ENCODE measurements around the gene RALGDS.

DNA sequence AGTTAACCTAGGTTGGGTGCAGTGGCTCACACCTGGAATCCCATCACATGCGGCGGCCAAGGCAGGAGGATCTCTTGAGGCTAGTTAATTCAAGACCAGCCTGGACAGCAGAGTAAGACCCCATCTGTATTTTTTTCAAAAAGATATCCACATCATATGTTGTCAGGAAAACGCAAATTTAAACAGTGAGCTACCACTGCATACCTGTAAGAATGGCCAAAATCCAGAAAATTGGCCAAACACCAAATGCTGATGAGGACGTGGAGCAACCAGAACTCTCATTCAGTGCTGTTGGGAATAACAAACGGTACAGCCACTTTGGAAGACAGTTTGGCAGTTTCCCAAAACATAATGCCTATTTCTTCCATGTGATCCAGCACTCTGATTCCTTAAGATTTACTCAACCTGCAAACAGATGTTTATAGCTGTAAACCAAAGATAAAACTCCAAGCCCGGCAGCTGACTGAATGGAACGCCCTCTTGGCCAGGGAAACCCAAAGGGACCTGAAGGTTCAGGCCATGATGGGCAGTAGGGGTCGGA is 46.9 kb downstream of the RALGDS start:
- TF ChIP-seq, protein P1, sequence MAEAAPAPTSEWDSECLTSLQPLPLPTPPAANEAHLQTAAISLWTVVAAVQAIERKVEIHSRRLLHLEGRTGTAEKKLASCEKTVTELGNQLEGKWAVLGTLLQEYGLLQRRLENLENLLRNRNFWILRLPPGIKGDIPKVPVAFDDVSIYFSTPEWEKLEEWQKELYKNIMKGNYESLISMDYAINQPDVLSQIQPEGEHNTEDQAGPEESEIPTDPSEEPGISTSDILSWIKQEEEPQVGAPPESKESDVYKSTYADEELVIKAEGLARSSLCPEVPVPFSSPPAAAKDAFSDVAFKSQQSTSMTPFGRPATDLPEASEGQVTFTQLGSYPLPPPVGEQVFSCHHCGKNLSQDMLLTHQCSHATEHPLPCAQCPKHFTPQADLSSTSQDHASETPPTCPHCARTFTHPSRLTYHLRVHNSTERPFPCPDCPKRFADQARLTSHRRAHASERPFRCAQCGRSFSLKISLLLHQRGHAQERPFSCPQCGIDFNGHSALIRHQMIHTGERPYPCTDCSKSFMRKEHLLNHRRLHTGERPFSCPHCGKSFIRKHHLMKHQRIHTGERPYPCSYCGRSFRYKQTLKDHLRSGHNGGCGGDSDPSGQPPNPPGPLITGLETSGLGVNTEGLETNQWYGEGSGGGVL (tag by site-specific recombination; IDR thresholded peaks at IDR 0.05) = no peak
- TF ChIP-seq, protein P2, sequence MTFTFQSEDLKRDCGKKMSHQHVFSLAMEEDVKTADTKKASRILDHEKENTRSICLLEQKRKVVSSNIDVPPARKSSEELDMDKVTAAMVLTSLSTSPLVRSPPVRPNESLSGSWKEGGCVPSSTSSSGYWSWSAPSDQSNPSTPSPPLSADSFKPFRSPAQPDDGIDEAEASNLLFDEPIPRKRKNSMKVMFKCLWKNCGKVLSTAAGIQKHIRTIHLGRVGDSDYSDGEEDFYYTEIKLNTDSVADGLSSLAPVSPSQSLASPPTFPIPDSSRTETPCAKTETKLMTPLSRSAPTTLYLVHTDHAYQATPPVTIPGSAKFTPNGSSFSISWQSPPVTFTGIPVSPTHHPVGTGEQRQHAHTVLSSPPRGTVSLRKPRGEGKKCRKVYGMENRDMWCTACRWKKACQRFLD (tag by site-specific recombination; IDR thresholded peaks at IDR 0.05) = no peak
- TF ChIP-seq, protein P3, sequence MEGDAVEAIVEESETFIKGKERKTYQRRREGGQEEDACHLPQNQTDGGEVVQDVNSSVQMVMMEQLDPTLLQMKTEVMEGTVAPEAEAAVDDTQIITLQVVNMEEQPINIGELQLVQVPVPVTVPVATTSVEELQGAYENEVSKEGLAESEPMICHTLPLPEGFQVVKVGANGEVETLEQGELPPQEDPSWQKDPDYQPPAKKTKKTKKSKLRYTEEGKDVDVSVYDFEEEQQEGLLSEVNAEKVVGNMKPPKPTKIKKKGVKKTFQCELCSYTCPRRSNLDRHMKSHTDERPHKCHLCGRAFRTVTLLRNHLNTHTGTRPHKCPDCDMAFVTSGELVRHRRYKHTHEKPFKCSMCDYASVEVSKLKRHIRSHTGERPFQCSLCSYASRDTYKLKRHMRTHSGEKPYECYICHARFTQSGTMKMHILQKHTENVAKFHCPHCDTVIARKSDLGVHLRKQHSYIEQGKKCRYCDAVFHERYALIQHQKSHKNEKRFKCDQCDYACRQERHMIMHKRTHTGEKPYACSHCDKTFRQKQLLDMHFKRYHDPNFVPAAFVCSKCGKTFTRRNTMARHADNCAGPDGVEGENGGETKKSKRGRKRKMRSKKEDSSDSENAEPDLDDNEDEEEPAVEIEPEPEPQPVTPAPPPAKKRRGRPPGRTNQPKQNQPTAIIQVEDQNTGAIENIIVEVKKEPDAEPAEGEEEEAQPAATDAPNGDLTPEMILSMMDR (tag by site-specific recombination; IDR thresholded peaks at IDR 0.05) = no peak
- TF ChIP-seq, protein P4, sequence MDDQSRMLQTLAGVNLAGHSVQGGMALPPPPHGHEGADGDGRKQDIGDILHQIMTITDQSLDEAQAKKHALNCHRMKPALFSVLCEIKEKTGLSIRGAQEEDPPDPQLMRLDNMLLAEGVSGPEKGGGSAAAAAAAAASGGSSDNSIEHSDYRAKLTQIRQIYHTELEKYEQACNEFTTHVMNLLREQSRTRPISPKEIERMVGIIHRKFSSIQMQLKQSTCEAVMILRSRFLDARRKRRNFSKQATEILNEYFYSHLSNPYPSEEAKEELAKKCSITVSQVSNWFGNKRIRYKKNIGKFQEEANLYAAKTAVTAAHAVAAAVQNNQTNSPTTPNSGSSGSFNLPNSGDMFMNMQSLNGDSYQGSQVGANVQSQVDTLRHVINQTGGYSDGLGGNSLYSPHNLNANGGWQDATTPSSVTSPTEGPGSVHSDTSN (CRISPR knock-in tag; IDR thresholded peaks at IDR 0.05) = no peak
- no peak for TF ChIP-seq SP7 (tag by site-specific recombination; IDR thresholded peaks at IDR 0.05)
